HG02623 (cell line): ENCODE measurements around the gene MTA1.

ENCODE experiments used
- ATAC-seq: cut with Tn5 transposase; IDR thresholded peaks from one replicate; pipeline ENCODE4 v1.9.1; 2021; ENCODE audit warnings: moderate library complexity; ENCODE audit not compliant: unreplicated experiment

The MTA1 gene

DNA sequence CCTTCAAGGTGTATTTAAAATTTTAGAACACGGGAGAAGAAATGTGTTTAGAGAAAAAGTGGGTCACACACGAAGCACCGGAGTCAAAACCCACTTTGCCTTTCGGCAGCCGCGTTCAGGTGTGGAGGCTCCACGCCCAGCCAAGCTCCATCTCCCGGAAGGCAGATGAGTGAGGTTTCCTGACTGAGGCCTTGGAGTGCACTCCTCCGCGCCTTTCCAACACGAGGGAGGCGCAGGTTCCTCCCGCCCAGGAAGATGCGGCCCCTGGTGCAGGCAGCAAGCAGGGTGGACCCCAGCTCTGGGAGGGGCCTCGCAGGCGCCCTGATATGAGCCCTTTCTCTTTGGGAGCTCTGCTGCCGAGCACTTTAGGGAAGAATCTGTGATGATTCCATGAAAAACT is 22.5 kb downstream of the MTA1 start:
- no peak for ATAC-seq

- no peak for ATAC-seq
Measured at GRCh38 chr14:105442834-105443233, 23.2 kb downstream of the MTA1 start.

GRCh38 chr14:105444859-105445258 is 25.2 kb downstream of the MTA1 start:
- no peak for ATAC-seq

- ATAC-seq = no peak
Measured at GRCh38 chr14:105445290-105445689, 25.7 kb downstream of the MTA1 start.

DNA sequence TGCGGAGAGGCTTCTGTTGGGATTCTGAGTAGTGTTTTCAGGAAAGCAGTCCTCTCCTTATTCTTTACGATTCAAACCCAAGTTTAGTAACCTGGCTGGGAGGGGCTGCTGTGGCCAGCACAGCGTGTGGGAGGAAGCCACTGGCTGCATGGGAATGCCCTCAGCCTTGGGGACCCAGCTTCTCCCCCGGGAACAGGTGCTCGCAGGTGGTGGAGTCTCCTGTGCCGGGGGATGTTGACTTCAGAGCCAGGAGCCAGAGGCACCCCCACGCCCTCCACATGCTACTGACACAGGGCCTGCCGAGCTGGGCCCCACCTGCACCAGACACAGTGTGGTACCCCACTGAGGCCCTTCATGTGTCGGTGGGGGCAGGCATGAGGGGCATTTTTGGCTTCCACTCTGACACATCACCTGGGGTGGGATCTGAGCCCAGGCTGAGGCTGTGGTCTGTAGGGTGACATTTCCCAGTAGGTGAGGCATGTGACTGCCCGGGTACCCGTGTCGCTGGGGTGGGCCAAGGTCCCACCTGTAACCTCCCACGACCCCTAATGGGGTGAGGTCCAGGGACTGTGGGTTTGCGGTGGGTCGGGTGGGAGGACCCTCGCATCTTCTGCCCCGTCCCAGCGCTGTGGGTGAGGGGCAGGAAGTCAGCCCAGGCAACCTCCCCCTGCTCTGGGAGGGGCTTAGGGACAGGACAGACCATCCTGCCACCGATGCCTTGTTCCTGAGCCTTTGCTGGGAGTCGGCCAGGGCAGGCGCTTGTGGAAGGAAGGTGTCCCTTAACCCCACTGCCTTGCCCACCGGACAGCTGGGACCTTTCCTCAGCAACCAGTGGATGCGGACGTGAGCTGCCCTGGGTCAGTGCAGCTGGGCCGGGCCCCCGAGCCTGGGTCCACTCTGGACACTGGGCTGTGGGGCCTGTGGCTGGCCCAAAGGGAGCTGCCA is 26.5 kb downstream of the MTA1 start:
- ATAC-seq = no peak

GRCh38 chr14:105446971-105447370 is 27.3 kb downstream of the MTA1 start:
- ATAC-seq = no peak

DNA sequence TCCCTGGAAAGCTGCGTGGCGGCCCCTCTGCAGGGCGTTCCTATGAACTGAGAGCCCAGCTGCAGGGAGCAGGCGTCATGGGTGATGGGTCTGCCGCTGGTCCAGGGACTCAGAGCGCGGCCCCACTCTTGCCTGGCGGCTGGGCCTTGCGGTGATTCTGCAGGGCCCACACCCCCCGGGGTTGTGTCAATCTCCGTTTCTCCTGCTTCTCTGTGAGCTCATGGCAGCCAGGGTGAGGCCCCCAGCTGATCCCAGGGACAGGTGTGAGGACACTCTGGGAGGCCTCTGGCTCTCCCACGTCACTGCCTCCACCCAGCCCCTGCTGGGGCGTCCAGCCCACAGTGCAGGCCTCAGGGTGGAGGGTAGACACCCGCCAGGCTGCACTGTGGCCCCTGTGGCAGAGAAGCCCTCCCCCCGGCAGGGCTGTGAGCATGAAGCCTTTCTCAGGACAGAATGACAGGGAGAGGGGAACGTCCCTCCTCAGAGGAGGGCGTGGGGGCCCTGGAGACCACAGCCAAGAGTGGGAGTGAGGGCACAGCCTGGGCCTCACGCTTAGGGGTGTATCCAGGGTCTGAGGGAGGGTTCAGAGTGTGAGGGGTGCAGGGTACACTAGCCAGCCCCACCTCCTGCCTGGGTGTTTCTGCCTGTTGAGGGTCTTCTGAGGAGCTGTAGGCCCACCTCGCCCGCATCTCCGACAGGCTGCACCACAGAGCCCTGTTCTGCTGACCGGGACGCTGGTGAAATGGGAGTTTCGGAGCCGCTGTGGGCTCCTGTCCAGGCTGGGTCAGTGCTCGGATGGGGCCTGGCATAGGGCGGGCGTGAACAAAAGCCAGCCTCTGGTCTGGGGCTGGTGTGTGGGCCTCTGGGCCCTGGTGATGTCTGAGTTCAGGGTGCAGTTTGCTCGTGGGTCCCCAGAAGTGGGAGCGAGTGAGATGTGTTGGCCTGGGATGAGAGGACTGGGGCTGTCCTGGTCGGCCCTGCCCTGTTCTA is 28.3 kb downstream of the MTA1 start:
- ATAC-seq = no peak

- ATAC-seq = no peak
Measured at GRCh38 chr14:105448706-105449111, 29.1 kb downstream of the MTA1 start.

DNA sequence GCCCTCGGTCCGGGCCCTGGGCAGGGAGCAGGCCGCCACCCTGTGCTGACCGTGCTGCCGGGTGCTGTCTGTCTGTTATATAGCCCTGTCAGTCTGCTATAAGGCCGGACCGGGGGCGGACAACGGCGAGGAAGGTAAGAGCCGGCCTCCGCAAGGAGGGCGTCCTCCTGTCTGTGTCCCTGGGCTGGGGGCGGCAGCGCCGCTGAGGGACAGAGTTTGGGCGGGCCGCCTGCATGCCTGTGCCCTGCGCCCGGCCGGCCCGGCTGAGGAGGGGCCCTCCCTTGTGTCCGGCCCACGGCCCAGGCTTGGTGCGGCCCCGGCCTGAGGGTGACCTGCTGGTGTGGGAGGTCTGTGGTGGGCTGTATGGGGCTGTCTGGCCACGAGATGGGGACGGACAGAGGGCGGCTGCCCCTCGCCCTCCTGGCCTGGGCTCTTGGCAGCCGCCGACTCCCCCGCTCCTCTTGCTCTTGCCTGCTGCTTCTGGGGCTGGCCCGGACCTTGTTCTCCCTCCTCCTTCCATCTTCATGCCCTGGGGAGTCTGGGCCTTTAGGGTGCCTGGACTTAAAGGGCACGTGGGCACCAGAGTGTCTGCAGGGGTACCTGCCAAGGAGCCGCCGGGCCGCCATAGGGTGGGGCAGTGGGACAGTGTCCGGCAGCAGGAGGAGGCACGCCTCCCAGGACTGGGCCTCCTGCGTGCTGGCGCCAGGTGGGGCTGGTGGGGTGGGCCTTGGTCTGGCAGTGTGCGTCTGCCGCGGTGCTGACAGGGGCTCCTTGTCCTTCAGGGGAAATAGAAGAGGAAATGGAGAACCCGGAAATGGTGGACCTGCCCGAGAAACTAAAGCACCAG is 29.9 kb downstream of the MTA1 start:
- no peak for ATAC-seq

DNA sequence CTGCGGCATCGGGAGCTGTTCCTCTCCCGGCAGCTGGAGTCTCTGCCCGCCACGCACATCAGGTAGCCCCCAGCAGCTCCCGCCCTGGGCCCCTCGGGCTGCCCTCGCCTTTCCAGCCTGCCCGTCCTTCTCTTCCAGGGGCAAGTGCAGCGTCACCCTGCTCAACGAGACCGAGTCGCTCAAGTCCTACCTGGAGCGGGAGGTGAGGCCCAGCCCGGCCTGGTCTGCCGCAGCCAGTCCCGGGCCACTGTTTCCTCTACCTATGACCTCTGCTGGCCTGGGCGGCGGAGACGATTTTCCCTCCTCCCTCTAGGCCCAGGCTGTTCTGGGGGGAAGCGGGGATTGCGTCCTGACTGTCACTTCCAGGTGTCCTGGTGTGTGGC is 30.5 kb downstream of the MTA1 start:
- no peak for ATAC-seq

- no peak for ATAC-seq
Measured at GRCh38 chr14:105450864-105451720, 31.5 kb downstream of the MTA1 start.

DNA sequence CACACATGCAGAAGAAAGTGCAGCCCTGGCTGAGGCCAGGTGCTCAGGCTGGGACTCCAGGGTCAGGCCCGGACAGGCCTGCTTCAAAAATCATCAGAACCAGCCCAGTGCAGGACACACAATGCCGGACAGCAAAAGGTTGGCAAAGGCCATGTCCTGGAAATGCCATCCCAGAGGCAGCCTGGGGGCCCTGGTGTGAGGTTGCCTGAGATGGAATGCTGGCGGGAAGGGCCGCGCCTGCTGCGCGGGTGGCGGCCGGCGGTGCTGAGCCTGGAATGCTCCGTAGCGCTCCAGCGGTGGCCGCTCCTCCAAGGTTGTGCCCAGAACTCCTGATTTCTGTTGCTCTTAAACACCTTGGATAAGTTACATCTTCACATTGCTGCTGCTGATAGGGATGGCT is 33.3 kb downstream of the MTA1 start:
- ATAC-seq = no peak

GRCh38 chr14:105453847-105454246 is 34.2 kb downstream of the MTA1 start:
- no peak for ATAC-seq

DNA sequence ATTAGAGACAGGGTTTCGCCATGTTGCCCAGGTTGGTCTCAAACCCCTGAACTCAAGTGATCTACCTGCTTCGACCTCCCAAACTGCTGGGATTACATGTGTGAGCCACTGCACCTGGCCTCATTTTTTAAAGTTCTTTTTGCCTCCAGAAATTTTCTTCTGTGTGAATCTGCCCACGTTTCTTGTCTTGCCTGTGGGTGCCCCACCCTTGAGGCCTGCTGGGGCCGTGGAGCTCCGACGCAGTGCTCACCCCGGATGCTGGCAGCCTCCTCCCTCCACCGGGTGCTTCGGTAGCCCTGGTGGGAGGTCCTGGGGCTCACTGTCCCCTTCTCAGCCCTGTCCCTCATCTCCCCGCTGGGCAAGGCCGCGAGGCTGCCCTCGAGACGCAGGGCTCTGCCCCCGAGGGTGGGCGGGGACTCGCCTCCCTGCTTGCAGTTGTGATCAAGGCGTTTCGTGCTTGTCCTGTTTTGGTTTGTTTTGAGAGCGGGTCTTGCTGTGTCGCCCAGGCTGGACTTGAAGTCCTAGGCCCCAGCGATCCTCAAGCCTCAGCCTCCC is 35.5 kb downstream of the MTA1 start:
- no peak for ATAC-seq

DNA sequence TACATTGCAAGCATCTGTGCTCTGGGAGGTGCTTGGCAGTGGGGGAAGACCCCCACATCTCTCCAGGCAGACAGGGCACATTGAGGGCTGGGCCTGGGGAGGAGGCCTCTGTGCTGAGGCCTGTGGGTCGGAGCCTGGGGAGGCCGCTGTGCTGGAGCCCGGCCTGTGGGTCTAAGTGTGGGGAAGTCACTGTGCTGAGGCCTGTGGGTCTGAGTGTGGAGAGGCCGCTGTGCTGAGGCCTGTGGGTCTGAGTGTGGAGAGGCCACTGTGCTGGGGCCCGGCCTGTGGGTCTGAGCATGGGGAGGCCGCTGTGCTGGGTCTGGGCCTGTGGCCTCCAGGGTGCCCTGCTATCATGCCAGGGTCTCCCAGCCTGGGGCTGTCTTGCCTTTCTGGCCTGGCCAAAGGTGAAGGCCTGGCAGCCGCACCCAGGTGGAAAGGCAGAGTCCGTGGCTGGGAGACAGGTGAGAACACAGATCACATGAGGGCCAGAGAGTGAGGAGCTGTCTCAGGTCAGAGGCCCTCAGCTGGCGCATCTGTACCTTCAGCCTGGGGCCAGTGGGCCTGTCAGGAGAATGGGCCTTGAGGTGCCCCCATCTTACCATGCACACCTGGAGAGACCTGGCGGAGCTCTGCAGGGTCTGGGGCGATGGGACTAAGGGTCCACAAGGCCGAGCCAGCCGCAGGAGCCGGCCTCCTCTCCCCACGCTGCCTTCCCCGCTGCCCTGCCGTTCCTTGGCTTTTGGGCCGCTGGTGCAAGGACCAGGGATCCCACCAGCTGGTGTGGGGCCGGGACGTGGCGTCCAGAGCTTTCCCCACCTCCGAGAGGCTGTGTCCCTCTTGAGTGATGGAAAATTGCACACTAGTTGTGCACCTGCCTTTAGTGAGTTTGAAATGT is 36.4 kb downstream of the MTA1 start:
- ATAC-seq = no peak

DNA sequence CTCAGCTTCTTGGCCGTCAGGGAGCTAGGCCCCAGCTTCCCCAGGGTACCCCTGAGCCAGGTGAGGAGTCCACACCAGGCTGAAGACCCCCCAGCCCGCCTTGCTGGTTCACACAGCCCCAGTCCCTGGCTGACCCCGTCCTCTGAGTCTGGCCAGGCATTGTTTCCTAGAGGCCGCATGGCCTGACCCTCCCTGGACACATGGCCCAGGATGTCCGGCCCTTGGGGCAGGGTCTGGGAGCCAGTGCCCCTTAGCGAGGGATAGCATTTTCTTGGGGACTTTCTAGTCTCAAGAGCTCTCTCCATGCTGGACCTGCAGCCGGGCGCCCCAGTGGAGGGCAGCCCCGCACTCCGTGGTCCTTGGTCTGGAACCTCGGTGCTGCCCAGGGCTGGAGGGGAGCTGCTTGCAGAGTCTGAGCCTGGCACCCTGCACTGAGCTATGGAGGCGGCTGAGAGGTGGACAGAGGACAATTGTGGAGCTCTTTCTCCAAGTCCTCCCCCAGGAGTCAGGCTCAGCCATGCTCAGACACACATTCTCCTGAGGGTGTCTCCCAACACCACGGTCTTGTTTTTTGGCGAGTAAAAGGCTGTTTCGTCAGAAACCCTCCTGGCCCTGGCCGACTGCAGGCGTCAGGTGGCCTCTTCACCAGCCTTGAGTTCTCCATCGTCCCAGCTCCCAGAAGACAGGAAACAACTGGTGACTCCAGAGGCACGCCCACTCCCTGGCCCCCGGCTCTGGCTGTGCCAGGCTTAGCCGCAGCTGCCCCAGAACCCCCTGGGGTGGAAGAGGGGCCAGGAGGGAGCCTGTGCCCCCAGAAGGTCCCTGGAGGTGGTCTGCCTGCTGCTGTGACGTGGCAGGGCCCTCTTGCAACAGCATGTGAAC is 37.4 kb downstream of the MTA1 start:
- no peak for ATAC-seq

GRCh38 chr14:105458010-105458409 is 38.4 kb downstream of the MTA1 start:
- ATAC-seq = no peak

DNA sequence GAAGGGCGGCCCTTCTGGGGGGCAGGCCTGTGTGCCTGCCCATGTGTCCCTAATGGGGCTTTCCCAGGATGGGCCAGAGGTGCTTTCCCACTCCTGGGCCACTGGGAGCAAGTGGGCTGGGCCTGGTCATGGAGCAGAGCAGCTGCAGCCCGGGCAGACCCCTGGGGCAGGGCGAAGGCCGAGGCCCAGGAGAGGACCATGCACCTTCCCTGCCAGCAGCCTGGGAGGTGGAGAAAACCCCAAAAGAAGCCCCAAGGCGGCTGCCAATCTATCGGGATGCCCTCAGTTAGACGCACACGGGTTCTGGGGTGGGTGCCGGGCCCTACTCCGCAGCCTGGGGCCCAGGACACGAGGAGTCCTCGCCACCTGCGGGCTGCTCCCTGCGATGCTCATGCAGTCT is 38.9 kb downstream of the MTA1 start:
- ATAC-seq = no peak
